ENCODE results near the gene CLSTN3.
"Not testable (repeated sequence)": the region's sequence is repeated elsewhere in the genome, so short reads cannot be mapped to it uniquely, and the experiment has no call there.

The CLSTN3 gene

DNA sequence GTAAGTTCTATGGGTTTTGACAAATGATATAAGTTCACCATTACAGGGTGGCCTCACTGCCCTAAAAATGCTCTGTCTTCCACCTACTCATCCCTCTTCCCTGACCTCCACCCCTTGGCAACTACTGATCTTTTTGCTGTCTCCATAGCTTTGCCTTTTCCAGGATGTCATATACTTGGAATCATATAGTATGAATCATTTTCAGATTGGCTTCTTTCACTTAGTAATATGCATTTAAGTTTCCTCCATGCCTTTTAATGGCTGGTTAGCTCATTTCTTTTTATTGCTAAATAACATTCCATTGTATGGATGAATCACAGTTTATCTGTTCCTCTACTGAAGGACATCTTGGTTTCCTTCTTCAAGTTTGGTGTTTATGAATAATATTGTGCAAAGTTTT is 45.3 kb downstream of the CLSTN3 start:
- H3K27me3 ChIP-seq (ENCODE audit: insufficient read depth, poor library complexity, severe bottlenecking): no peaks in the 10 kb centered on the region
- H3K4me3 ChIP-seq (ENCODE audit: severe bottlenecking): no peak overlapping the region
- no peaks in the 10 kb centered on the region for H3K9me3 ChIP-seq (ENCODE audit: severe bottlenecking)
- ATAC-seq (ENCODE audit: low read depth) (peak; percentile 55), DNase-seq (ENCODE audit: low spot score) (no peak)
- no peaks in the 10 kb centered on the region for H3K4me1 ChIP-seq (ENCODE audit: insufficient read depth, poor library complexity, severe bottlenecking)
- no peak overlapping the region for H3K27ac ChIP-seq (ENCODE audit: poor library complexity, severe bottlenecking)
- TF ChIP-seq, protein P1, sequence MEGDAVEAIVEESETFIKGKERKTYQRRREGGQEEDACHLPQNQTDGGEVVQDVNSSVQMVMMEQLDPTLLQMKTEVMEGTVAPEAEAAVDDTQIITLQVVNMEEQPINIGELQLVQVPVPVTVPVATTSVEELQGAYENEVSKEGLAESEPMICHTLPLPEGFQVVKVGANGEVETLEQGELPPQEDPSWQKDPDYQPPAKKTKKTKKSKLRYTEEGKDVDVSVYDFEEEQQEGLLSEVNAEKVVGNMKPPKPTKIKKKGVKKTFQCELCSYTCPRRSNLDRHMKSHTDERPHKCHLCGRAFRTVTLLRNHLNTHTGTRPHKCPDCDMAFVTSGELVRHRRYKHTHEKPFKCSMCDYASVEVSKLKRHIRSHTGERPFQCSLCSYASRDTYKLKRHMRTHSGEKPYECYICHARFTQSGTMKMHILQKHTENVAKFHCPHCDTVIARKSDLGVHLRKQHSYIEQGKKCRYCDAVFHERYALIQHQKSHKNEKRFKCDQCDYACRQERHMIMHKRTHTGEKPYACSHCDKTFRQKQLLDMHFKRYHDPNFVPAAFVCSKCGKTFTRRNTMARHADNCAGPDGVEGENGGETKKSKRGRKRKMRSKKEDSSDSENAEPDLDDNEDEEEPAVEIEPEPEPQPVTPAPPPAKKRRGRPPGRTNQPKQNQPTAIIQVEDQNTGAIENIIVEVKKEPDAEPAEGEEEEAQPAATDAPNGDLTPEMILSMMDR (IDR thresholded peaks at IDR 0.05; ENCODE audit: poor library complexity, severe bottlenecking): no peak
- H3K36me3 ChIP-seq (ENCODE audit: low read depth): no peaks in the 10 kb centered on the region

DNA sequence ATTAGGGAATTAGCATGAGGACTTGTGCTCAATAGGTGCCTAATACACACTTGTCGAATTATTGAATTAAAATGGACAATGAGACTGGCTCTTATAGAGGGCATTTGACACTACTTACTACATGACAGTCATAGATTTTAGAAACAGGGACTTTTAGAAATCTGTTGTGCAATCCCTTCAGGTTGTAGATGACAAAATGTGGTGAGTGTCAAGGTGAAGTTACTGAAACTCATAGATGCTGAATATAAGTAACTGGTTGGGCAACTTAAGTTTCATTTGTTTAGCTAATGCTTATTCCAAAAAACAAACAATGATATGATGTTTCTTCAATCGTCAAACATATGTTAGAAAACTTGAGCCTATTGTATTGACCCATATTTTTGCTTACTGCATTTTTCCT is 46.4 kb downstream of the CLSTN3 start:
- H3K36me3 ChIP-seq (ENCODE audit: low read depth): no peaks in the 10 kb centered on the region
- no peaks in the 10 kb centered on the region for H3K27me3 ChIP-seq (ENCODE audit: insufficient read depth, poor library complexity, severe bottlenecking)
- DNase-seq (ENCODE audit: low spot score) (no peak), ATAC-seq (ENCODE audit: low read depth) (no peak)
- H3K4me1 ChIP-seq (ENCODE audit: insufficient read depth, poor library complexity, severe bottlenecking): no peaks in the 10 kb centered on the region
- no peaks in the 10 kb centered on the region for H3K9me3 ChIP-seq (ENCODE audit: severe bottlenecking)
- TF ChIP-seq, protein P1 (IDR thresholded peaks at IDR 0.05; ENCODE audit: poor library complexity, severe bottlenecking): no peak
- H3K27ac ChIP-seq (ENCODE audit: poor library complexity, severe bottlenecking): no peak overlapping the region
- no peak overlapping the region for H3K4me3 ChIP-seq (ENCODE audit: severe bottlenecking)

DNA sequence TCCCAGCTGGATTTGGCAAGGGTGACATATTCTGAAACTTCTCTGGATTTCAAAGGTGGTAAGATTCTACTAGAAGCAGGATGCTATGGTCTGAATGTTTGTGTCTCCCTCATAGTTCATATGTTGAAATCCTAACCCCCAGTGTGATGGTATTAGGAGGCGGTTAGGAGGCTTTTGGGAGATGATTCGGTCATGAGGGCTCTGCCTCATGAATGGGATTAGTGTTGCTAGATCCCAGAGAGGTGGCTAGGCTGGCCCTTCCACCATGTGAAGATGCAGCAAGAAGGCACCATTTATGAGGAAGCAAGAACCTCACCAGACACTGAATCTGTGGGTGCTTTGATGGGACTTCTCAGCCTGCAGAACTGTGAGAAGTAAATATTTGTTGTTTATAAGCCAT is 48.3 kb downstream of the CLSTN3 start:
- Histone ChIP-seq H3K4me1 (ENCODE audit: insufficient read depth, poor library complexity, severe bottlenecking) (no peaks in the 10 kb centered on the region), H3K27me3 (ENCODE audit: insufficient read depth, poor library complexity, severe bottlenecking) (no peaks in the 10 kb centered on the region), H3K27ac (ENCODE audit: poor library complexity, severe bottlenecking) (no peak overlapping the region), H3K4me3 (ENCODE audit: severe bottlenecking) (no peak overlapping the region), H3K9me3 (ENCODE audit: severe bottlenecking) (no peaks in the 10 kb centered on the region), H3K36me3 (ENCODE audit: low read depth) (no peaks in the 10 kb centered on the region)
- TF ChIP-seq, protein P1 (IDR thresholded peaks at IDR 0.05; ENCODE audit: poor library complexity, severe bottlenecking): no peak
- DNase-seq (ENCODE audit: low spot score) (no peak), ATAC-seq (ENCODE audit: low read depth) (no peak)

DNA sequence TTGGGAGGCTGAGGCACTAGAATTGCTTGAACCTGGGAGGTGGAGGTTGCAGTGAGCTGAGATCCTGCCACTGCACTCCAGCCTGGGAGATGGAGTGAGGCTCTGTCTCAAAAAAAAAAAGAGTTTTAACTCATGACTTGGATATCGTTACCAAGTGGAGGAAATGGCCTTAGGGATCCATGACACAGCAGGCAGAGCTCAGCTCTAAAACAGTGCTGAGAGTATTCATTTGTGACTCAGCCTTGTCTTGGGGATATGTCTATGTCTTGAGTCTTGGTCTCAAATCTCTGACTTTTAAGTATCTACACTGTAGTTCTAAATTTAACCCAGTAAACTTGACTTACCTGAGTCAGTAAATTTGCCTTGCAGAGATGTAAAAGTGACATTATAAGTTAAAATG is 50.5 kb downstream of the CLSTN3 start:
- Histone ChIP-seq H3K4me1 (ENCODE audit: insufficient read depth, poor library complexity, severe bottlenecking) (no peaks in the 10 kb centered on the region), H3K27me3 (ENCODE audit: insufficient read depth, poor library complexity, severe bottlenecking) (no peaks in the 10 kb centered on the region), H3K27ac (ENCODE audit: poor library complexity, severe bottlenecking) (no peak overlapping the region), H3K36me3 (ENCODE audit: low read depth) (no peaks in the 10 kb centered on the region), H3K4me3 (ENCODE audit: severe bottlenecking) (no peak overlapping the region), H3K9me3 (ENCODE audit: severe bottlenecking) (no peaks in the 10 kb centered on the region)
- TF ChIP-seq, protein P1 (IDR thresholded peaks at IDR 0.05; ENCODE audit: poor library complexity, severe bottlenecking): no peak
- DNase-seq (ENCODE audit: low spot score) (no peak), ATAC-seq (ENCODE audit: low read depth) (no peak)

DNA sequence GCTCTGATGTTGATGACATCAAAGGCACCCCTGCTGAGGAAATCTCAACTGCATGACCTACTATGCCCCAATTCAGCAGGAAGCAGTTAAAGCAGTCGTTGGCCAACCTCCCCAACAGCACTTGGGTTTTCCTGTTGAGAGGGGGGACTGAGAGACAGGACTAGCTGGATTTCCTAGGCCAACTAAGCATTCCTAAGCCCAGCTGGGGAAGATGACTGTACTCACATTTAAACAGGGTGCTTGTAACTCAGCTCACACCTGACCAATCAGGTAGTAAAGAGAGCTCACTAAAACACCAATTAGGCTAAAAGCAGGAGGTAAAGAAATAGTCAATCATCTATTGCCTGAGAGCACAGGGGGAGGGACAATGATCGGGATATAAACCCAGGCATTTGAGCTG is 55.9 kb downstream of the CLSTN3 start:
- not testable (repeated sequence) for H3K27ac ChIP-seq (ENCODE audit: poor library complexity, severe bottlenecking); H3K27me3 ChIP-seq (ENCODE audit: insufficient read depth, poor library complexity, severe bottlenecking); H3K36me3 ChIP-seq (ENCODE audit: low read depth); H3K4me1 ChIP-seq (ENCODE audit: insufficient read depth, poor library complexity, severe bottlenecking); DNase-seq (ENCODE audit: low spot score); ATAC-seq (ENCODE audit: low read depth); H3K4me3 ChIP-seq (ENCODE audit: severe bottlenecking); H3K9me3 ChIP-seq (ENCODE audit: severe bottlenecking)
